Measurements from ENCODE around the gene CCNQ.
A peak's percentile ranks its signal among the peaks of the same experiment; 100 is the strongest.

- TF ChIP-seq CTCF (IDR thresholded peaks at IDR 0.05), result peak; percentile 76
- no peak for TF ChIP-seq EZH2 (IDR thresholded peaks at IDR 0.05)
- no peak for TF ChIP-seq EZH2phosphoT487 (IDR thresholded peaks at IDR 0.05)
These were observed 11.2 kb upstream of the CCNQ start for GRCh38 chrX:153609917-153610835.

Measured in neural progenitor cell (in vitro differentiated cells).